EH (cell line): ENCODE data around the gene DENND6B.

Source experiments
- DNase-seq: peaks from one replicate; pipeline ENCODE4 v3.0.0-alpha.2; 2015; ENCODE audit warnings: low read depth

Gene DENND6B

GRCh38 chr22:50315289-50316113 lies 11.3 kb downstream of the DENND6B start:
- no peak for DNase-seq

GRCh38 chr22:50314455-50315288 lies 12.1 kb downstream of the DENND6B start:
- DNase-seq = no peak

GRCh38 chr22:50314081-50314454 lies 12.7 kb downstream of the DENND6B start:
- no peak for DNase-seq

GRCh38 chr22:50313600-50313999 lies 13.2 kb downstream of the DENND6B start:
- DNase-seq = no peak

- no peak for DNase-seq
Observed at GRCh38 chr22:50313021-50313420, 13.8 kb downstream of the DENND6B start.

GRCh38 chr22:50312371-50312770 lies 14.4 kb downstream of the DENND6B start:
- DNase-seq = no peak

GRCh38 chr22:50311606-50312351 lies 15.0 kb downstream of the DENND6B start:
- no peak for DNase-seq

GRCh38 chr22:50310949-50311444 lies 15.8 kb downstream of the DENND6B start:
- DNase-seq = no peak

GRCh38 chr22:50310031-50310722 lies 16.6 kb downstream of the DENND6B start:
- DNase-seq = no peak

- no peak for DNase-seq
Observed at GRCh38 chr22:50309601-50309991, 17.2 kb downstream of the DENND6B start.

GRCh38 chr22:50308986-50309600 lies 17.7 kb downstream of the DENND6B start:
- DNase-seq = no peak

GRCh38 chr22:50308597-50308935 lies 18.2 kb downstream of the DENND6B start:
- peak; percentile 92 for DNase-seq

- DNase-seq = no peak
Observed at GRCh38 chr22:50307890-50308596, 18.8 kb downstream of the DENND6B start.

GRCh38 chr22:50306753-50307749 lies 19.8 kb downstream of the DENND6B start, which contains the start of gene PLXNB2:
PLXNB2 (minus strand) TSS chr22:50307646; CDS start chr22:50290584, 17,062 bp downstream.
- peak; percentile 82 for DNase-seq

- peak; percentile 98 for DNase-seq
Observed at GRCh38 chr22:50305923-50306566, 20.8 kb downstream of the DENND6B start.

GRCh38 chr22:50305393-50305922 lies 21.4 kb downstream of the DENND6B start:
- DNase-seq = no peak

GRCh38 chr22:50304528-50305392 lies 22.1 kb downstream of the DENND6B start:
- DNase-seq = no peak
